ENCODE results near the gene F2.
A peak's percentile ranks its signal among the peaks of the same experiment; 100 is the strongest.
"Not testable (repeated sequence)": the region's sequence is repeated elsewhere in the genome, so short reads cannot be mapped to it uniquely, and the experiment has no call there.

Gene F2

GRCh38 chr11:46694072-46694471 is 24.9 kb upstream of the F2 start:
- no peak for TF ChIP-seq JUND (IDR thresholded peaks at IDR 0.05; ENCODE audit: low read depth)
- in situ Hi-C loops (cut with HindIII; ENCODE audit: low pct_unique_long_range_greater_than_20kb, low sequenced_read_pairs) = no loop called here
- DNase-seq (ENCODE audit: low read depth in 1 of 2, low spot score in 1 of 2) = no peak

- no peak for DNase-seq (ENCODE audit: low read depth in 1 of 2, low spot score in 1 of 2)
- in situ Hi-C loops (cut with HindIII; ENCODE audit: low pct_unique_long_range_greater_than_20kb, low sequenced_read_pairs) = no loop called here
- no peak for TF ChIP-seq JUND (IDR thresholded peaks at IDR 0.05; ENCODE audit: low read depth)
These were observed 24.4 kb upstream of the F2 start for GRCh38 chr11:46694607-46695006.

- in situ Hi-C loops (cut with HindIII; ENCODE audit: low pct_unique_long_range_greater_than_20kb, low sequenced_read_pairs) = no loop called here
- no peak for TF ChIP-seq JUND (IDR thresholded peaks at IDR 0.05; ENCODE audit: low read depth)
- DNase-seq (ENCODE audit: low read depth in 1 of 2, low spot score in 1 of 2) = no peak
These were observed 23.4 kb upstream of the F2 start for GRCh38 chr11:46695345-46696211.

- no peak for DNase-seq (ENCODE audit: low read depth in 1 of 2, low spot score in 1 of 2)
- no peak for TF ChIP-seq JUND (IDR thresholded peaks at IDR 0.05; ENCODE audit: low read depth)
- in situ Hi-C loops (cut with HindIII; ENCODE audit: low pct_unique_long_range_greater_than_20kb, low sequenced_read_pairs) = no loop called here
These were observed 22.8 kb upstream of the F2 start for GRCh38 chr11:46696212-46696558.

- DNase-seq (ENCODE audit: low read depth in 1 of 2, low spot score in 1 of 2) = no peak
- in situ Hi-C loops (cut with HindIII; ENCODE audit: low pct_unique_long_range_greater_than_20kb, low sequenced_read_pairs) = no loop called here
- TF ChIP-seq JUND (IDR thresholded peaks at IDR 0.05; ENCODE audit: low read depth) = no peak
These were observed 21.7 kb upstream of the F2 start for GRCh38 chr11:46697303-46697702.

GRCh38 chr11:46697723-46698122 is 21.3 kb upstream of the F2 start:
- in situ Hi-C loops (cut with HindIII; ENCODE audit: low pct_unique_long_range_greater_than_20kb, low sequenced_read_pairs) = no loop called here
- TF ChIP-seq JUND (IDR thresholded peaks at IDR 0.05; ENCODE audit: low read depth) = no peak
- DNase-seq (ENCODE audit: low read depth in 1 of 2, low spot score in 1 of 2) = no peak

- TF ChIP-seq JUND (IDR thresholded peaks at IDR 0.05; ENCODE audit: low read depth) = no peak
- no peak for DNase-seq (ENCODE audit: low read depth in 1 of 2, low spot score in 1 of 2)
- in situ Hi-C loops (cut with HindIII; ENCODE audit: low pct_unique_long_range_greater_than_20kb, low sequenced_read_pairs) = no loop called here
These were observed 20.4 kb upstream of the F2 start for GRCh38 chr11:46698597-46698996.

- in situ Hi-C loops (cut with HindIII; ENCODE audit: low pct_unique_long_range_greater_than_20kb, low sequenced_read_pairs) = no loop called here
- TF ChIP-seq JUND (IDR thresholded peaks at IDR 0.05; ENCODE audit: low read depth) = no peak
- DNase-seq (ENCODE audit: low read depth in 1 of 2, low spot score in 1 of 2) = peak; percentile 89 to 100
These were observed 18.6 kb upstream of the F2 start, which contains the start of the genes ARHGAP1 and ZNF408 for GRCh38 chr11:46700241-46701077. Gene ARHGAP1, minus strand, starts transcription at chr11:46700619. Its CDS starts 4,512 bp downstream, at chr11:46696107. Gene ZNF408, plus strand, starts transcription at chr11:46701031. Its CDS starts 17 bp downstream, at chr11:46701048.

- in situ Hi-C loops (cut with HindIII; ENCODE audit: low pct_unique_long_range_greater_than_20kb, low sequenced_read_pairs) = no loop called here
- DNase-seq (ENCODE audit: low read depth in 1 of 2, low spot score in 1 of 2) = no peak
- no peak for TF ChIP-seq JUND (IDR thresholded peaks at IDR 0.05; ENCODE audit: low read depth)
These were observed 17.8 kb upstream of the F2 start for GRCh38 chr11:46701078-46701654.

GRCh38 chr11:46705070-46705688 is 13.8 kb upstream of the F2 start:
- DNase-seq (ENCODE audit: low read depth in 1 of 2, low spot score in 1 of 2) = no peak

GRCh38 chr11:46706886-46707285 is 12.1 kb upstream of the F2 start:
- in situ Hi-C loops (cut with HindIII; ENCODE audit: low pct_unique_long_range_greater_than_20kb, low sequenced_read_pairs) = no loop called here
- no peak for TF ChIP-seq JUND (IDR thresholded peaks at IDR 0.05; ENCODE audit: low read depth)
- no peak for DNase-seq (ENCODE audit: low read depth in 1 of 2, low spot score in 1 of 2)

More at GRCh38 chr11:46705070-46705688, 13.8 kb upstream of the F2 start:
- in situ Hi-C loops (cut with HindIII; ENCODE audit: low pct_unique_long_range_greater_than_20kb, low sequenced_read_pairs) = no loop called here
- no peak for TF ChIP-seq JUND (IDR thresholded peaks at IDR 0.05; ENCODE audit: low read depth)

GRCh38 chr11:46709351-46709750 is 9.7 kb upstream of the F2 start:
- in situ Hi-C loops (cut with HindIII; ENCODE audit: low pct_unique_long_range_greater_than_20kb, low sequenced_read_pairs); DNase-seq (ENCODE audit: low read depth in 1 of 2, low spot score in 1 of 2): not testable (repeated sequence)
